HG02678 (cell line): ENCODE results near the gene TSPOAP1.

ENCODE experiments used
- ATAC-seq: cut with Tn5 transposase; IDR thresholded peaks from one replicate; pipeline ENCODE4 v1.9.1; 2021; ENCODE audit warnings: mild to moderate bottlenecking, moderate library complexity; ENCODE audit not compliant: unreplicated experiment

The TSPOAP1 gene

DNA sequence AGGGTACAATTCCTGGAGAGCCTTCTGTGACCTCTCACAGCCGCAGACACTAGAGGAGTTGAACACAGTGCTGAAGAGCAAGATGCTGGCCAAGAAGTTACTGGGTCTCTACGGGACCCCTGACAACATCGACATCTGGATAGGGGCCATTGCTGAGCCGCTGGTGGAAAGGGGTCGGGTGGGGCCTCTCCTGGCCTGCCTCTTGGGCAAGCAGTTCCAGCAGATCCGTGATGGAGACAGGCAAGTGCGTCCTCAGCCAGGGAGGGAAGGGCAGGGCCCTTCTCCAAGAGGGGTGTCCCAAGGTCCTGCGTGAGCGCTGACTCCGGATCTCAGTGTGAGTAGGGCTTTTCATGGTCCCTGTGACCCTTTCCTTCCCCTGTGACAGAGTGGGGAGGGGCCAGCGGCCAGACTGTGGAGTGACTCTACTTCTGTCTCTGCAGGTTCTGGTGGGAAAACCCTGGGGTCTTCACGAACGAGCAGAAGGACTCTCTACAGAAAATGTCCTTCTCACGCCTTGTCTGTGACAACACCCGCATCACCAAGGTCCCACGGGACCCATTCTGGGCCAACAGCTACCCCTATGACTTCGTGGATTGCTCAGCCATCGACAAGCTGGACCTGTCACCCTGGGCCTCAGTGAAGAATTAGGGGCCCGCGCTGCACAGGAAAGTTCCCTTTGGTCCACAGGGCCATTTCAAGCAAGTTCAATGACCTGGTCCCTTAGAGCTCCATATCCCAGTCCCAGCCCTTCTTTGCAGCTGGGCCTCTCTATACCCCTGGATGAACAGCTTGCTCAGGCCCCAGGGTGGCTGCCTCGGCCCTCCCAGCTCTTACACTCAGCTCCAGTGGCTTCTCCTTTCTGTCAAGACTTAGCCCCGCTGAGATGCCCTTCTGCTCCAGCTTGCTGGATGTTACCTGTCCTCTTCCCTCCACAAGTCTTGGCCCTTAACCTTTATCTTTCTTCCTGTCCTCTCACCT lies 61.0 kb downstream of the TSPOAP1 start:
- ATAC-seq, result no peak

GRCh38 chr17:58265902-58266875 lies 62.4 kb downstream of the TSPOAP1 start:
- ATAC-seq, result no peak

GRCh38 chr17:58265271-58265670 lies 63.3 kb downstream of the TSPOAP1 start:
- no peak for ATAC-seq

- no peak for ATAC-seq
Measured at GRCh38 chr17:58264407-58265103, 64.0 kb downstream of the TSPOAP1 start.

- ATAC-seq, result no peak
Measured at GRCh38 chr17:58263773-58264172, 64.8 kb downstream of the TSPOAP1 start.

GRCh38 chr17:58262149-58262548 lies 66.4 kb downstream of the TSPOAP1 start:
- no peak for ATAC-seq

DNA sequence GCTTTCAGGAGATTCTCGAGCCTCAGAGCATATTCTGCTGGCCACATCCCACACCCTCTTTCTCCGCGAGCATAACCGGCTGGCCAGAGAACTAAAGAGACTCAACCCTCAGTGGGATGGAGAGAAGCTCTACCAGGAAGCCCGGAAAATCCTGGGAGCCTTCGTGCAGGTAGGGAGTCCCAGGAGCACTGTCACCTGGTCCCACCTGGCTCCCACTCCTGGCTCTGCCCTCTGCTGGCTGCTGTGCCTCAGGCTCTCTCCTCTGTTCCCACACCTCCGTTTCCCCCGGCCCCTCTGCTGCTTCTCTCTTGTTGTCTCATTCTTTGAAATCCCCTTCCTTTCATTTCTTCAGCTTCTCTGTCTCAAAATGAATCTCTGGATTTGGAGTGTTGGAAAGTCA lies 73.8 kb downstream of the TSPOAP1 start:
- no peak for ATAC-seq

- ATAC-seq, result no peak
Measured at GRCh38 chr17:58253082-58253481, 75.5 kb downstream of the TSPOAP1 start.

DNA sequence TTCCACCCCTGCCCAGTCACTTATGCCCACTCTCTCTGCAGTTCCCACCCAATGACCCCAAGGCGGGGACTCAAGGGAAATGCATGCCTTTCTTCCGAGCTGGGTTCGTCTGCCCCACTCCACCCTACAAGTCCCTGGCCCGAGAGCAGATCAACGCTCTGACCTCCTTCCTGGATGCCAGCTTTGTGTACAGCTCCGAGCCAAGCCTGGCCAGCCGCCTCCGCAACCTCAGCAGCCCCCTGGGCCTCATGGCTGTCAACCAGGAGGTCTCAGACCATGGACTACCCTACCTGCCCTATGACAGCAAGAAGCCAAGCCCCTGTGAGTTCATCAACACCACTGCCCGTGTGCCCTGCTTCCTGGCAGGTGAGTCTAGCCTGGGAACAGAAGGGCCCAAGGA lies 76.5 kb downstream of the TSPOAP1 start:
- no peak for ATAC-seq
